Large intestine (tissue), 3 donors: Measurements from ENCODE around the gene CSF2. TPM values are rescaled to one million over a fixed set of nuclear protein-coding genes. Genes with fewer than 3 reads are reported as not detected.

Source experiments
- DNase-seq, 2 donors: peaks; one replicate each; pipeline versions ENCODE4 v3.0.0 to v3.0.0-alpha.2; 2013
- H3K27ac ChIP-seq: one replicate; pipeline ENCODE4 v1.5.1; 2013; ENCODE audit warnings: low read length
- H3K27me3 ChIP-seq: 2 replicates; pipeline ENCODE4 v1.6.1; 2013; ENCODE audit warnings: low read length; ENCODE audit not compliant: control insufficient read depth, insufficient read depth
- H3K36me3 ChIP-seq: 2 replicates; pipeline ENCODE4 v1.6.1; 2013; ENCODE audit warnings: low read length; ENCODE audit not compliant: control insufficient read depth, insufficient read depth
- H3K4me1 ChIP-seq: one replicate; pipeline ENCODE4 v1.6.1; 2013; ENCODE audit warnings: low read length; ENCODE audit not compliant: control insufficient read depth, insufficient read depth
- H3K4me3 ChIP-seq: one replicate; pipeline ENCODE4 v1.5.1; 2013; ENCODE audit warnings: low read length
- H3K9me3 ChIP-seq: one replicate; pipeline ENCODE4 v1.6.1; 2013; ENCODE audit warnings: mild to moderate bottlenecking, low read depth, low read length, moderate library complexity; ENCODE audit not compliant: control insufficient read depth
- WGBS: methylation state at CpG from one replicate; pipeline ENCODE4 v1.1.5; 2013; ENCODE audit warnings: low lambda C conversion rate; ENCODE audit not compliant: insufficient coverage; 5-methylcytosine and 5-hydroxymethylcytosine counted together
- polyA plus RNA-seq: library from polyadenylated mRNA; unstranded; fragments of 120-200 nt; gene quantifications from one replicate; pipeline ENCODE4 v1.2.1, GENCODE V29; 2013

The CSF2 gene
- polyA plus RNA-seq, 1 donor = not detected

GRCh38 chr5:132079619-132080018 is 6.0 kb downstream of the CSF2 start:
- no peak overlapping the region for H3K4me3 ChIP-seq
- no peak for DNase-seq
- H3K27ac ChIP-seq = no peak overlapping the region
- H3K36me3 ChIP-seq = no peaks in the 10 kb centered on the region
- WGBS = no CpG with 5 or more reads among the region's 3 CpGs
- H3K4me1 ChIP-seq = peaks cover 2% of the 10 kb centered on the region
- H3K9me3 ChIP-seq = no peaks in the 10 kb centered on the region
- no peaks in the 10 kb centered on the region for H3K27me3 ChIP-seq

- no CpG with 5 or more reads among the region's 3 CpGs for WGBS
- Histone ChIP-seq H3K27ac (no peak overlapping the region), H3K27me3 (no peaks in the 10 kb centered on the region), H3K36me3 (no peaks in the 10 kb centered on the region), H3K4me1 (peaks cover 2% of the 10 kb centered on the region), H3K9me3 (no peaks in the 10 kb centered on the region), H3K4me3 (no peak overlapping the region)
- no peak for DNase-seq
Observed at GRCh38 chr5:132080595-132080994, 7.0 kb downstream of the CSF2 start.

- H3K27ac ChIP-seq = no peak overlapping the region
- no CpG with 5 or more reads among the region's 3 CpGs for WGBS
- DNase-seq = no peak
- no peaks in the 10 kb centered on the region for H3K4me1 ChIP-seq
- no peak overlapping the region for H3K4me3 ChIP-seq
- no peaks in the 10 kb centered on the region for H3K36me3 ChIP-seq
- H3K27me3 ChIP-seq = no peaks in the 10 kb centered on the region
- H3K9me3 ChIP-seq = no peaks in the 10 kb centered on the region
Observed at GRCh38 chr5:132081458-132081857, 7.9 kb downstream of the CSF2 start.

GRCh38 chr5:132082329-132083023 is 8.9 kb downstream of the CSF2 start:
- no peaks in the 10 kb centered on the region for H3K27me3 ChIP-seq
- WGBS = no CpG with 5 or more reads among the region's 8 CpGs
- no peak overlapping the region for H3K4me3 ChIP-seq
- no peaks in the 10 kb centered on the region for H3K4me1 ChIP-seq
- H3K9me3 ChIP-seq = no peaks in the 10 kb centered on the region
- no peak overlapping the region for H3K27ac ChIP-seq
- no peaks in the 10 kb centered on the region for H3K36me3 ChIP-seq
- DNase-seq = no peak

- no peaks in the 10 kb centered on the region for H3K9me3 ChIP-seq
- H3K36me3 ChIP-seq = no peaks in the 10 kb centered on the region
- no peaks in the 10 kb centered on the region for H3K27me3 ChIP-seq
- WGBS = 80% methylated on average over 1 of the region's 4 CpGs
- DNase-seq = no peak
- no peak overlapping the region for H3K4me3 ChIP-seq
- H3K4me1 ChIP-seq = no peaks in the 10 kb centered on the region
- no peak overlapping the region for H3K27ac ChIP-seq
Observed at GRCh38 chr5:132083071-132083678, 9.6 kb downstream of the CSF2 start.

GRCh38 chr5:132085686-132086085 is 12.1 kb downstream of the CSF2 start:
- DNase-seq = no peak
- Histone ChIP-seq H3K4me1 (no peaks in the 10 kb centered on the region), H3K27ac (no peak overlapping the region), H3K27me3 (no peaks in the 10 kb centered on the region), H3K4me3 (no peak overlapping the region), H3K36me3 (no peaks in the 10 kb centered on the region), H3K9me3 (no peaks in the 10 kb centered on the region)
- no CpG with 5 or more reads among the region's 4 CpGs for WGBS

GRCh38 chr5:132086277-132086794 is 12.7 kb downstream of the CSF2 start:
- Histone ChIP-seq H3K4me1 (no peaks in the 10 kb centered on the region), H3K9me3 (no peaks in the 10 kb centered on the region), H3K36me3 (no peaks in the 10 kb centered on the region), H3K27ac (no peak overlapping the region), H3K27me3 (no peaks in the 10 kb centered on the region), H3K4me3 (no peak overlapping the region)
- peak in 1 of 2 donors; percentile 15 for DNase-seq
- WGBS = no CpG with 5 or more reads among the region's 2 CpGs

GRCh38 chr5:132087176-132087575 is 13.6 kb downstream of the CSF2 start:
- H3K4me1 ChIP-seq = no peaks in the 10 kb centered on the region
- DNase-seq = no peak
- WGBS = 60% methylated on average over 1 of the region's 6 CpGs

GRCh38 chr5:132087661-132088060 is 14.1 kb downstream of the CSF2 start:
- H3K4me1 ChIP-seq = no peaks in the 10 kb centered on the region
- H3K27ac ChIP-seq = no peak overlapping the region
- H3K9me3 ChIP-seq = no peaks in the 10 kb centered on the region
- no peaks in the 10 kb centered on the region for H3K36me3 ChIP-seq
- H3K4me3 ChIP-seq = no peak overlapping the region
- H3K27me3 ChIP-seq = no peaks in the 10 kb centered on the region
- no peak for DNase-seq
- WGBS = no CpG with 5 or more reads among the region's 8 CpGs

More at GRCh38 chr5:132087176-132087575, 13.6 kb downstream of the CSF2 start:
- no peak overlapping the region for H3K27ac ChIP-seq
- H3K27me3 ChIP-seq = no peaks in the 10 kb centered on the region
- no peaks in the 10 kb centered on the region for H3K36me3 ChIP-seq
- no peak overlapping the region for H3K4me3 ChIP-seq
- no peaks in the 10 kb centered on the region for H3K9me3 ChIP-seq

GRCh38 chr5:132089363-132089762 is 15.8 kb downstream of the CSF2 start:
- no peaks in the 10 kb centered on the region for H3K36me3 ChIP-seq
- no peaks in the 10 kb centered on the region for H3K9me3 ChIP-seq
- DNase-seq = no peak
- WGBS = 100% methylated on average over 1 of the region's 1 CpG
- H3K27me3 ChIP-seq = no peaks in the 10 kb centered on the region
- no peaks in the 10 kb centered on the region for H3K4me1 ChIP-seq
- H3K27ac ChIP-seq = no peak overlapping the region
- no peak overlapping the region for H3K4me3 ChIP-seq

- no peaks in the 10 kb centered on the region for H3K27me3 ChIP-seq
- DNase-seq = no peak
- no peaks in the 10 kb centered on the region for H3K9me3 ChIP-seq
- H3K4me1 ChIP-seq = no peaks in the 10 kb centered on the region
- H3K4me3 ChIP-seq = no peak overlapping the region
- H3K36me3 ChIP-seq = no peaks in the 10 kb centered on the region
- H3K27ac ChIP-seq = no peak overlapping the region
Observed at GRCh38 chr5:132090107-132090506, 16.5 kb downstream of the CSF2 start.
